Left cardiac atrium (tissue), 4 donors: ENCODE data around the gene SLC39A11. TPM values are rescaled to one million over a fixed set of nuclear protein-coding genes. Genes with fewer than 3 reads are reported as not detected.

Experiments used
- ATAC-seq, 2 donors: fragments of 200-7000 bp; cut with Tn5 transposase; one replicate each; pipeline ENCODE4 v1.9.1; 2020; ENCODE audit warnings: mild to moderate bottlenecking in 2 of 2, moderate library complexity in 2 of 2
- DNase-seq: peaks from one replicate; pipeline ENCODE4 v3.0.0-alpha.2; 2020
- intact Hi-C, 2 donors: fragments of 100-400 bp; cut with DNase I; formaldehyde crosslinking; loops; one replicate each; pipeline versions ENCODE4 v1.14.1 to v1.15.1; 2022 to 2023
- total RNA-seq, 2 donors: library from RNA; stranded (reverse); fragmentation: NEBNext Ultra II Directional; extraction: Animal tissue kit (Norgen Biotek cat#: 25700); gene quantifications; one replicate each; pipeline ENCODE4 v1.2.1, GENCODE V29; 2021
- donor health status: DM: no; HTN: yes; CAD: no.
- donor health status: DM: no; HTN: yes; CAD: no; lungs with severe emphysema.
- donor health status: DM: yes; HTN: yes; CAD: no.
- donor health status: Dilated cardiomyopathy.

SLC39A11 gene
- total RNA-seq, 2 donors from 2014 or later, result 11.3 to 11.7 TPM

GRCh38 chr17:72876413-72876812 lies 216.1 kb downstream of the SLC39A11 start:
- DNase-seq (no peak), ATAC-seq (no peak)
- intact Hi-C loops, result no loop called here

DNA sequence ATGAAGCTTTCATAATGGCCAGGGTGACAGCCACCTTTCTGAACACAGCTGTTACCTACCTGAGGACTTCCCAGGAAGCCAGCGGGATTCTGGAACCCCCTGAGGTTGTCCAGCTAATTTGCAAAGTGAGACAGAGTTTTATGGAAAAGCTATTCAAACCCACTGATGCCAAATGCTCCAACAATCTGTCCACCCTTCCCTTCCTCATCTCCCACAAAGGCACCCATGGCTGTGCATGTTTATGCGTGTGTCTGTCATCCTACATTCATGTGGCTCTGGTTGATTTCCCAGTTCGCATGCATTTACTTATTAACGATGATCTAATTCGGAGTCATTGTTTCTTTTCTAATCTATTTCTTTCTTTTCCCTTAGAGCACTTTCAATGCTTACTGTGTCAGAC lies 217.1 kb downstream of the SLC39A11 start:
- no peak for DNase-seq
- intact Hi-C loops, result no loop called here
- ATAC-seq, result no peak

DNA sequence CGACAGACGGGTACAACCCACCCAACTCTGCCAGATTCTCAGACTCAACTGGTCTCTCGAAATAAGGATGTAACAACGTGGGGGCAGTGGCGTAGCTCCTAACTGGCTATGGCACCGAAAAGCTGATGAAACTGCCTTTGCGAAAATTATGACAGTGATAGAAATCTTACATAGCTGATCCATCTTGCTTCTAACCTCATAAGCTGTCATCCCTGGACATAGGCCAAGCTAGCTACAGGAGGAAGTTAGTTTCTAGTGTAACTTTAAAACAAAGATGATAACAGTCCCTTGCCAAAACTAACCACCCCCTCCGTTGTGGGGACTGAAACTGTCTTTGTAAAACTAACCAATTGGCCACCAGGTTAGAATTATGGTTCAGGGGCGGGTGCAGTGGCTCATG lies 220.1 kb downstream of the SLC39A11 start:
- DNase-seq (no peak), ATAC-seq (no peak)
- intact Hi-C loops, result no loop called here

GRCh38 chr17:72870367-72870985 lies 222.0 kb downstream of the SLC39A11 start:
- intact Hi-C loops, result no loop called here
- no peak for DNase-seq
- ATAC-seq, result no peak

DNA sequence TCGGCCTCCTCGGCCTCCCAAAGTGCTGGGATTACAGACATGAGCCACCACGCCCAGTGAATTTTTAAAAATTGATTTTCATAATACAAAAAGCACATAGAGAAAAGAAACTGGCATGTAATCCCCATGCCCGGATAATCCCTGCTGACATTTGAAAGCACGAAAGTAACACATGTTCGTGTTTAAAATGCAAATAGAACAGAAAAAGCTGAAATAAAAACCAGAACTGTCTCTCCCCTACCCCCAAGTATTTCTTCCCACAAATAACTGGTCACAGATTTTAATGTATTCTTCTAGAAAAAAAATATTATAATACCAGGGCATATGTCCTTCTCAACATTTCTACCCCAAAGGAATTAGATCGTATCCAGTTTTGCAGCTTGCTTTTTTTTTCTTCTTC lies 222.9 kb downstream of the SLC39A11 start:
- ATAC-seq (no peak), DNase-seq (no peak)
- intact Hi-C loops, result loop anchor here in 1 of 2 donors (10.0 kb wide), 1 partner anchor 65 kb away; no protein-coding TSS in a partner anchor

GRCh38 chr17:72865954-72866353 lies 226.5 kb downstream of the SLC39A11 start:
- no peak for DNase-seq
- intact Hi-C loops, result loop anchor here in 1 of 2 donors (10.0 kb wide), 1 partner anchor 61 kb away; no protein-coding TSS in a partner anchor
- ATAC-seq, result no peak

GRCh38 chr17:72863526-72864211 lies 228.8 kb downstream of the SLC39A11 start:
- intact Hi-C loops, result loop anchor here in 1 of 2 donors (10.0 kb wide), 1 partner anchor 59 kb away; no protein-coding TSS in a partner anchor
- DNase-seq, result no peak
- ATAC-seq, result no peak

GRCh38 chr17:72862276-72862999 lies 230.1 kb downstream of the SLC39A11 start:
- intact Hi-C loops, result loop anchor here in 1 of 2 donors (10.0 kb wide), 1 partner anchor 58 kb away; no protein-coding TSS in a partner anchor
- ATAC-seq (no peak), DNase-seq (no peak)

GRCh38 chr17:72861811-72862210 lies 230.7 kb downstream of the SLC39A11 start:
- intact Hi-C loops, result loop anchor here in 1 of 2 donors (10.0 kb wide), 1 partner anchor 57 kb away; no protein-coding TSS in a partner anchor
- ATAC-seq (no peak), DNase-seq (no peak)

DNA sequence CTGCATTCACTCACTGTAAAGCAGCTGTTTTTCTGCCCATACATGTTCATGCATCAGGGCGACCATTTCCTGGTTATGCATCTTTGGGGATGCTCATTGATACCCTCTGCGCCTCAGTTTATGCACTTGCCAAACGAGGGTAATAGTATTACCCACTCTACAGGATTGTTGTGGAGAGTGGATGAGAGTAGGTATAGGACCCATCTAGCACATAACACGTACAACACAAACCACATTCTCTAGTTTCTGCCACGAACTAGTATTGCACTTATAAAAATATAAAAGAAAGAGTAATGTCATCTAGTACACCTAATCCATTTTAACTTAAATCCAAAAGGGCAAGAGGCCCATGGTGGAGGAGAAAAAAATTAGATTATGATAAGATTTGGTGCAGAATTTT lies 231.7 kb downstream of the SLC39A11 start:
- ATAC-seq (no peak), DNase-seq (no peak)
- intact Hi-C loops, result loop anchor here in 1 of 2 donors (10.0 kb wide), 1 partner anchor 56 kb away; no protein-coding TSS in a partner anchor

GRCh38 chr17:72858826-72859495 lies 233.5 kb downstream of the SLC39A11 start:
- intact Hi-C loops, result no loop called here
- DNase-seq (no peak), ATAC-seq (no peak)

GRCh38 chr17:72853440-72854415 lies 238.8 kb downstream of the SLC39A11 start:
- DNase-seq (no peak), ATAC-seq (no peak)
- intact Hi-C loops, result no loop called here

- intact Hi-C loops, result no loop called here
- DNase-seq (no peak), ATAC-seq (no peak)
Observed at GRCh38 chr17:72852277-72852938, 240.1 kb downstream of the SLC39A11 start.

- intact Hi-C loops, result no loop called here
- DNase-seq (no peak), ATAC-seq (no peak)
Observed at GRCh38 chr17:72850410-72851118, 241.9 kb downstream of the SLC39A11 start.

- no peak for DNase-seq
- intact Hi-C loops, result no loop called here
- ATAC-seq, result no peak
Observed at GRCh38 chr17:72846399-72846798, 246.1 kb downstream of the SLC39A11 start.

- intact Hi-C loops, result no loop called here
- DNase-seq (no peak), ATAC-seq (no peak)
Observed at GRCh38 chr17:72843591-72843990, 248.9 kb downstream of the SLC39A11 start.

- intact Hi-C loops, result no loop called here
- DNase-seq, result no peak
- no peak for ATAC-seq
Observed at GRCh38 chr17:72840019-72840418, 252.5 kb downstream of the SLC39A11 start.
